ENCODE results near the gene MANF.

The MANF gene

DNA sequence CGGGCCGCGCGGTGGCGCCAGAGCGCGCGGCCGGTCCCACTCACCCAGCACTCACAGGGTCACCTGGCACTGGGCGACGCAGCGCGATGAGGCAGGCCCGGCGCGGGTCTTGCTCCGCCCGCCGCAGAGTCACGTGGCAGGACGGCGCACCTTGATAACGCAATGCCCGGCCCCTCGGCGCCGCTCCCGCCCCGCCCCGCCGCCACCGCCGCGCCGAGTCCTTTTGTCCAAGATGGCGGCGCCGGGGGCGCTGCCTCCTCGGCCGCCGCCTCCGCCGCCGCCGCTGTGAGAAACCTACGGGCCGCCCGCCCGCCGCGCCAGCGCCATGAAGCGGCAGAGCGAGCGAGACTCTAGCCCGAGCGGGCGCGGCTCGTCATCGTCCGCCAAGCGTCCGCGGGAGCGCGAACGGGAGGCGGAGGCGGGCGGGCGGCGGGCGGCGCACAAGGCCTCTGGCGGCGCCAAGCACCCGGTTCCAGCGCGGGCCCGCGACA is 6.0 kb downstream of the MANF start, which contains the start of gene RBM15B:
Gene RBM15B, plus strand, starts transcription at position 211 of the 491 bp plus-strand sequence. Its CDS starts 115 bp downstream, at position 326.
- H4K20me1 ChIP-seq (ENCODE audit: insufficient read depth, low read length): peaks cover 54% of the 10 kb centered on the region
- H3K9ac ChIP-seq (ENCODE audit: low read length): peak within 1 kb of the TSS; percentile 92
- no peaks in the 10 kb centered on the region for H3K9me3 ChIP-seq (ENCODE audit: insufficient read depth, low read length)
- H3K4me2 ChIP-seq (ENCODE audit: low read length): peak within 1 kb of the TSS; percentile 97
- peaks cover 78% of the 10 kb centered on the region for H3K79me2 ChIP-seq (ENCODE audit: low read length)
- H3K4me1 ChIP-seq (ENCODE audit: low read length): peaks cover 45% of the 10 kb centered on the region
- TF ChIP-seq, protein P1, sequence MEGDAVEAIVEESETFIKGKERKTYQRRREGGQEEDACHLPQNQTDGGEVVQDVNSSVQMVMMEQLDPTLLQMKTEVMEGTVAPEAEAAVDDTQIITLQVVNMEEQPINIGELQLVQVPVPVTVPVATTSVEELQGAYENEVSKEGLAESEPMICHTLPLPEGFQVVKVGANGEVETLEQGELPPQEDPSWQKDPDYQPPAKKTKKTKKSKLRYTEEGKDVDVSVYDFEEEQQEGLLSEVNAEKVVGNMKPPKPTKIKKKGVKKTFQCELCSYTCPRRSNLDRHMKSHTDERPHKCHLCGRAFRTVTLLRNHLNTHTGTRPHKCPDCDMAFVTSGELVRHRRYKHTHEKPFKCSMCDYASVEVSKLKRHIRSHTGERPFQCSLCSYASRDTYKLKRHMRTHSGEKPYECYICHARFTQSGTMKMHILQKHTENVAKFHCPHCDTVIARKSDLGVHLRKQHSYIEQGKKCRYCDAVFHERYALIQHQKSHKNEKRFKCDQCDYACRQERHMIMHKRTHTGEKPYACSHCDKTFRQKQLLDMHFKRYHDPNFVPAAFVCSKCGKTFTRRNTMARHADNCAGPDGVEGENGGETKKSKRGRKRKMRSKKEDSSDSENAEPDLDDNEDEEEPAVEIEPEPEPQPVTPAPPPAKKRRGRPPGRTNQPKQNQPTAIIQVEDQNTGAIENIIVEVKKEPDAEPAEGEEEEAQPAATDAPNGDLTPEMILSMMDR (IDR thresholded peaks at IDR 0.05; ENCODE audit: low read depth, low read length): no peak; the same call in 1 of the 2 replicates
- TF ChIP-seq EZH2phosphoT487 (IDR thresholded peaks at IDR 0.05; ENCODE audit: low read depth): no peak
- no peak within 1 kb of the TSS for H2AFZ ChIP-seq (ENCODE audit: low read depth, low read length)
- peaks cover 75% of the 10 kb centered on the region for H3K36me3 ChIP-seq (replicated peaks; ENCODE audit: low read depth, low read length)
- peak within 1 kb of the TSS; percentile 62 for H3K27ac ChIP-seq (ENCODE audit: low read length)
- no peaks in the 10 kb centered on the region for H3K27me3 ChIP-seq (ENCODE audit: low read depth, low read length)
- peak within 1 kb of the TSS; percentile 98 for H3K4me3 ChIP-seq (ENCODE audit: low read length)

DNA sequence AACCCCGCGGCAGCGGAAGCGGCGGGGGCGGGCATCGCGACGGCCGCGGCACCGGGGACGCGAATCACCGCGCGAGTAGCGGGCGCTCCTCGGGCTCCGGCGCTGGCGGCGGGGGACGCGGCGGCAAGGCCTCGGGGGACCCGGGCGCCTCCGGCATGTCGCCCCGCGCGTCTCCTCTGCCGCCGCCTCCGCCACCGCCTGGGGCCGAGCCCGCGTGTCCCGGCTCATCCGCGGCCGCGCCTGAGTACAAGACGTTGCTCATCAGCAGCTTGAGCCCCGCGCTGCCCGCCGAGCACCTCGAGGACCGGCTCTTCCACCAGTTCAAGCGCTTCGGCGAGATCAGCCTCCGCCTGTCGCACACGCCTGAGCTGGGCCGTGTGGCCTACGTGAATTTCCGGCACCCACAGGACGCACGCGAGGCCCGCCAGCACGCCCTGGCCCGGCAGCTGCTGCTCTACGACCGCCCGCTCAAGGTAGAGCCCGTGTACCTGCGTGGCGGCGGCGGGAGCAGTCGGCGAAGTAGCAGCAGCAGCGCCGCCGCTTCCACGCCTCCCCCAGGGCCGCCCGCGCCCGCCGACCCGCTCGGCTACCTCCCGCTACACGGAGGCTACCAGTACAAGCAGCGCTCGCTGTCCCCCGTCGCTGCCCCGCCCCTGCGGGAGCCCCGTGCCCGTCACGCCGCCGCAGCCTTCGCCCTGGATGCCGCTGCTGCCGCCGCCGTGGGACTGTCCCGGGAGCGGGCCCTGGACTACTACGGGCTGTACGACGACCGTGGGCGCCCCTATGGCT is 6.7 kb downstream of the MANF start:
- H3K9me3 ChIP-seq (ENCODE audit: insufficient read depth, low read length): no peaks in the 10 kb centered on the region
- H3K4me2 ChIP-seq (ENCODE audit: low read length): peak overlapping the region; percentile 97
- peak overlapping the region; percentile 98 for H3K4me3 ChIP-seq (ENCODE audit: low read length)
- peaks cover 60% of the 10 kb centered on the region for H4K20me1 ChIP-seq (ENCODE audit: insufficient read depth, low read length)
- H3K27me3 ChIP-seq (ENCODE audit: low read depth, low read length): no peaks in the 10 kb centered on the region
- H2AFZ ChIP-seq (ENCODE audit: low read depth, low read length): no peak overlapping the region
- H3K79me2 ChIP-seq (ENCODE audit: low read length): peaks cover 78% of the 10 kb centered on the region
- peak overlapping the region; percentile 62 for H3K27ac ChIP-seq (ENCODE audit: low read length)
- peaks cover 75% of the 10 kb centered on the region for H3K36me3 ChIP-seq (replicated peaks; ENCODE audit: low read depth, low read length)
- peak overlapping the region; percentile 92 for H3K9ac ChIP-seq (ENCODE audit: low read length)
- peaks cover 39% of the 10 kb centered on the region for H3K4me1 ChIP-seq (ENCODE audit: low read length)
- TF ChIP-seq, protein P1 (IDR thresholded peaks at IDR 0.05; ENCODE audit: low read depth, low read length): no peak
- no peak for TF ChIP-seq EZH2phosphoT487 (IDR thresholded peaks at IDR 0.05; ENCODE audit: low read depth)

DNA sequence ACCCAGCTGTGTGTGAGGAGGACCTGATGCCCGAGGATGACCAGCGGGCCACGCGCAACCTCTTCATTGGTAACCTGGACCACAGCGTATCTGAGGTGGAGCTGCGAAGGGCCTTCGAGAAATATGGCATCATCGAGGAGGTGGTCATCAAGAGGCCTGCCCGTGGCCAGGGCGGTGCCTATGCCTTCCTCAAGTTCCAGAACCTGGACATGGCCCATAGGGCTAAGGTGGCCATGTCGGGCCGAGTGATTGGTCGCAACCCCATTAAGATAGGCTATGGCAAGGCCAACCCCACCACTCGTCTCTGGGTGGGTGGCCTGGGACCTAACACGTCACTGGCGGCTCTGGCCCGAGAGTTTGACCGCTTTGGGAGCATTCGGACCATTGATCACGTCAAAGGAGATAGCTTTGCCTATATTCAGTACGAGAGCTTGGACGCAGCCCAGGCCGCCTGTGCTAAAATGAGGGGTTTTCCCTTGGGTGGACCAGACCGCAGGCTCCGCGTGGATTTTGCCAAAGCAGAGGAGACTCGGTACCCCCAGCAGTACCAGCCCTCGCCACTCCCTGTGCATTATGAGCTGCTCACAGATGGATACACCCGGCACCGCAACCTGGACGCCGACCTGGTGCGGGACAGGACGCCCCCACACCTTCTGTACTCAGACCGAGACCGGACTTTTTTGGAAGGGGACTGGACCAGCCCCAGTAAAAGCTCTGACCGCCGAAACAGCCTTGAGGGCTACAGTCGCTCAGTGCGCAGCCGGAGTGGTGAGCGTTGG is 7.5 kb downstream of the MANF start:
- H3K27ac ChIP-seq (ENCODE audit: low read length): peak overlapping the region; percentile 62
- peak overlapping the region; percentile 92 for H3K9ac ChIP-seq (ENCODE audit: low read length)
- H4K20me1 ChIP-seq (ENCODE audit: insufficient read depth, low read length): peaks cover 67% of the 10 kb centered on the region

More for the DNA sequence above, 7.5 kb downstream of the MANF start:
- no peak overlapping the region for H2AFZ ChIP-seq (ENCODE audit: low read depth, low read length)
- H3K4me1 ChIP-seq (ENCODE audit: low read length): peaks cover 34% of the 10 kb centered on the region
- peak overlapping the region; percentile 98 for H3K4me3 ChIP-seq (ENCODE audit: low read length)
- H3K79me2 ChIP-seq (ENCODE audit: low read length): peaks cover 78% of the 10 kb centered on the region
- no peaks in the 10 kb centered on the region for H3K27me3 ChIP-seq (ENCODE audit: low read depth, low read length)
- TF ChIP-seq, protein P1 (IDR thresholded peaks at IDR 0.05; ENCODE audit: low read depth, low read length): no peak
- no peak for TF ChIP-seq EZH2phosphoT487 (IDR thresholded peaks at IDR 0.05; ENCODE audit: low read depth)
- peaks cover 78% of the 10 kb centered on the region for H3K36me3 ChIP-seq (replicated peaks; ENCODE audit: low read depth, low read length)
- H3K4me2 ChIP-seq (ENCODE audit: low read length): peak overlapping the region; percentile 97
- H3K9me3 ChIP-seq (ENCODE audit: insufficient read depth, low read length): no peaks in the 10 kb centered on the region

Data from OCI-LY3 (cell line).